Endometrial microvascular endothelial cells (primary cell): Measurements from ENCODE around the gene KCNV2. TPM values are rescaled to one million over a fixed set of nuclear protein-coding genes. Genes with fewer than 3 reads are reported as not detected.
"Not testable (repeated sequence)": the region's sequence is repeated elsewhere in the genome, so short reads cannot be mapped to it uniquely, and the experiment has no call there.

ENCODE experiments used
- in situ Hi-C: cut with HindIII; loops from 2 replicates; pipeline ENCODE4 v1.10.0; 2017; ENCODE audit warnings: low sequenced_read_pairs, low pct_unique_long_range_greater_than_20kb; ENCODE audit errors: inconsistent ontology term
- total RNA-seq: library from RNA; depleted of rRNA; stranded (reverse); fragments of >200 nt; gene quantifications from one replicate; pipeline ENCODE4 v1.2.3, GENCODE V29; 2015; ENCODE audit errors: inconsistent ontology term

Gene KCNV2
- not detected for total RNA-seq

GRCh38 chr9:2717385-2717784, at the start of gene KCNV2:
KCNV2 (plus strand) TSS chr9:2717510; CDS start chr9:2717740, 230 bp downstream.
- in situ Hi-C loops, result no loop called here

- in situ Hi-C loops, result no loop called here
Measured at GRCh38 chr9:2673161-2673560, 44.1 kb upstream of the KCNV2 start.

GRCh38 chr9:2674141-2674824, 43.0 kb upstream of the KCNV2 start:
- in situ Hi-C loops, result no loop called here

GRCh38 chr9:2675834-2676233, 41.5 kb upstream of the KCNV2 start:
- in situ Hi-C loops, result no loop called here

GRCh38 chr9:2676466-2676865, 40.8 kb upstream of the KCNV2 start:
- in situ Hi-C loops, result no loop called here

- in situ Hi-C loops, result no loop called here
Measured at GRCh38 chr9:2677915-2678889, 39.1 kb upstream of the KCNV2 start.

GRCh38 chr9:2679011-2679410, 38.3 kb upstream of the KCNV2 start:
- in situ Hi-C loops, result no loop called here

- in situ Hi-C loops, result no loop called here
Measured at GRCh38 chr9:2681981-2682380, 35.3 kb upstream of the KCNV2 start.

- in situ Hi-C loops, result no loop called here
Measured at GRCh38 chr9:2686911-2687310, 30.4 kb upstream of the KCNV2 start.

GRCh38 chr9:2688636-2689035, 28.7 kb upstream of the KCNV2 start:
- in situ Hi-C loops, result no loop called here

- in situ Hi-C loops, result no loop called here
Measured at GRCh38 chr9:2691212-2691611, 26.1 kb upstream of the KCNV2 start.

GRCh38 chr9:2691626-2692025, 25.7 kb upstream of the KCNV2 start:
- in situ Hi-C loops, result no loop called here

GRCh38 chr9:2693056-2693455, 24.3 kb upstream of the KCNV2 start:
- in situ Hi-C loops, result no loop called here

GRCh38 chr9:2697492-2697891, 19.8 kb upstream of the KCNV2 start:
- in situ Hi-C loops, result no loop called here

GRCh38 chr9:2700398-2700797, 16.9 kb upstream of the KCNV2 start:
- in situ Hi-C loops, result no loop called here

GRCh38 chr9:2700909-2701550, 16.3 kb upstream of the KCNV2 start:
- in situ Hi-C loops, result no loop called here

GRCh38 chr9:2704504-2704903, 12.8 kb upstream of the KCNV2 start:
- in situ Hi-C loops, result no loop called here

- in situ Hi-C loops, result not testable (repeated sequence)
Measured at GRCh38 chr9:2707256-2707655, 10.1 kb upstream of the KCNV2 start.

GRCh38 chr9:2709645-2710101, 7.6 kb upstream of the KCNV2 start:
- in situ Hi-C loops, result no loop called here
